Muscle layer of duodenum (tissue), 2 donors: Measurements from ENCODE around the gene FN1.
"Not testable (repeated sequence)": the region's sequence is repeated elsewhere in the genome, so short reads cannot be mapped to it uniquely, and the experiment has no call there.

ENCODE experiments used
- H3K27ac ChIP-seq: one replicate; pipeline ENCODE4 v1.7.0; 2013; ENCODE audit warnings: mild to moderate bottlenecking, low read length
- H3K27me3 ChIP-seq: one replicate; pipeline ENCODE4 v1.7.0; 2013; ENCODE audit warnings: low read depth, mild to moderate bottlenecking, control low read depth, low read length
- H3K36me3 ChIP-seq, 2 donors: one replicate each; pipeline ENCODE4 v1.7.0; 2013; ENCODE audit warnings: low read length in 2 of 2, control low read depth in 1 of 2, mild to moderate bottlenecking in 1 of 2; ENCODE audit not compliant: insufficient read depth in 2 of 2, control insufficient read depth in 1 of 2
- H3K4me1 ChIP-seq, 2 donors: one replicate each; pipeline ENCODE4 v1.7.0; 2013; ENCODE audit warnings: low read length in 2 of 2, mild to moderate bottlenecking in 2 of 2, control low read depth in 1 of 2, moderate library complexity in 1 of 2; ENCODE audit not compliant: insufficient read depth in 2 of 2, control insufficient read depth in 1 of 2
- H3K4me3 ChIP-seq, 2 donors: one replicate each; pipeline ENCODE4 v1.7.0; 2013; ENCODE audit warnings: low read length in 2 of 2, low read depth in 1 of 2, mild to moderate bottlenecking in 1 of 2
- H3K9me3 ChIP-seq, 2 donors: one replicate each; pipeline ENCODE4 v1.7.0; 2013; ENCODE audit warnings: low read length in 2 of 2, control low read depth in 1 of 2, mild to moderate bottlenecking in 1 of 2; ENCODE audit not compliant: control insufficient read depth in 1 of 2
- donor health status: healthy.

Gene FN1

GRCh38 chr2:215411941-215412743 is 23.7 kb downstream of the FN1 start:
- no peak overlapping the region for H3K4me3 ChIP-seq
- H3K36me3 ChIP-seq: peaks cover 23 to 67% of the 10 kb centered on the region in 2 donors

GRCh38 chr2:215410932-215411285 is 25.0 kb downstream of the FN1 start:
- H3K4me1 ChIP-seq: no peaks in the 10 kb centered on the region
- H3K27ac ChIP-seq: no peak overlapping the region
- peaks cover 25 to 75% of the 10 kb centered on the region in 2 donors for H3K36me3 ChIP-seq
- no peaks in the 10 kb centered on the region for H3K27me3 ChIP-seq
- H3K9me3 ChIP-seq: no peaks in the 10 kb centered on the region
- H3K4me3 ChIP-seq: no peak overlapping the region

More at GRCh38 chr2:215411941-215412743, 23.7 kb downstream of the FN1 start:
- no peak overlapping the region for H3K27ac ChIP-seq
- H3K9me3 ChIP-seq: no peaks in the 10 kb centered on the region
- H3K27me3 ChIP-seq: no peaks in the 10 kb centered on the region
- H3K4me1 ChIP-seq: no peaks in the 10 kb centered on the region

- not testable (repeated sequence) for H3K27ac ChIP-seq, H3K9me3 ChIP-seq, H3K27me3 ChIP-seq, H3K4me1 ChIP-seq, H3K4me3 ChIP-seq
- H3K36me3 ChIP-seq: peaks cover 25 to 76% of the 10 kb centered on the region in 2 donors
Measured at GRCh38 chr2:215410181-215410931, 25.5 kb downstream of the FN1 start.

GRCh38 chr2:215409331-215410127 is 26.3 kb downstream of the FN1 start:
- Histone ChIP-seq H3K27ac (no peak overlapping the region), H3K4me3 (no peak overlapping the region), H3K9me3 (no peaks in the 10 kb centered on the region), H3K4me1 (no peaks in the 10 kb centered on the region), H3K27me3 (no peaks in the 10 kb centered on the region), H3K36me3 (peaks cover 28 to 78% of the 10 kb centered on the region in 2 donors)

GRCh38 chr2:215408441-215408840 is 27.4 kb downstream of the FN1 start:
- not testable (repeated sequence) for H3K4me1 ChIP-seq, H3K27me3 ChIP-seq, H3K27ac ChIP-seq, H3K4me3 ChIP-seq, H3K9me3 ChIP-seq
- H3K36me3 ChIP-seq: peaks cover 31 to 71% of the 10 kb centered on the region in 2 donors

GRCh38 chr2:215407590-215408264 is 28.1 kb downstream of the FN1 start:
- Histone ChIP-seq H3K36me3 (peaks cover 32 to 70% of the 10 kb centered on the region in 2 donors), H3K9me3 (no peaks in the 10 kb centered on the region), H3K27ac (no peak overlapping the region), H3K27me3 (no peaks in the 10 kb centered on the region), H3K4me1 (no peaks in the 10 kb centered on the region), H3K4me3 (no peak overlapping the region)

- H3K36me3 ChIP-seq: peaks cover 32 to 72% of the 10 kb centered on the region in 2 donors
Measured at GRCh38 chr2:215407061-215407460, 28.8 kb downstream of the FN1 start.

GRCh38 chr2:215405722-215406581 is 29.9 kb downstream of the FN1 start:
- Histone ChIP-seq H3K4me3 (no peak overlapping the region), H3K27me3 (no peaks in the 10 kb centered on the region), H3K27ac (no peak overlapping the region), H3K4me1 (no peaks in the 10 kb centered on the region), H3K36me3 (peaks cover 32 to 72% of the 10 kb centered on the region in 2 donors), H3K9me3 (no peaks in the 10 kb centered on the region)

More at GRCh38 chr2:215407061-215407460, 28.8 kb downstream of the FN1 start:
- Histone ChIP-seq H3K4me1 (no peaks in the 10 kb centered on the region), H3K27me3 (no peaks in the 10 kb centered on the region), H3K27ac (no peak overlapping the region), H3K4me3 (no peak overlapping the region), H3K9me3 (no peaks in the 10 kb centered on the region)

- Histone ChIP-seq H3K27me3 (no peaks in the 10 kb centered on the region), H3K27ac (no peak overlapping the region), H3K4me3 (no peak overlapping the region), H3K9me3 (no peaks in the 10 kb centered on the region), H3K36me3 (peaks cover 31 to 70% of the 10 kb centered on the region in 2 donors), H3K4me1 (peaks cover 0 to under 1% of the 10 kb centered on the region in 2 donors)
Measured at GRCh38 chr2:215404348-215405012, 31.4 kb downstream of the FN1 start.
